Occipital lobe (tissue), 2 donors: ENCODE results near the gene CHCHD6. TPM values are rescaled to one million over a fixed set of nuclear protein-coding genes. Genes with fewer than 3 reads are reported as not detected.

Source experiments
- DNase-seq: peaks from one replicate; lab custom pipeline; 2025; lab: John Stamatoyannopoulos, UW
- total RNA-seq: library from RNA; depleted of rRNA; stranded (reverse); fragments of >200 nt; gene quantifications from one replicate; pipeline ENCODE4 v1.2.3, GENCODE V29; 2014

CHCHD6 gene
- total RNA-seq, 1 donor from 2014 or later = 28.2 TPM

DNA sequence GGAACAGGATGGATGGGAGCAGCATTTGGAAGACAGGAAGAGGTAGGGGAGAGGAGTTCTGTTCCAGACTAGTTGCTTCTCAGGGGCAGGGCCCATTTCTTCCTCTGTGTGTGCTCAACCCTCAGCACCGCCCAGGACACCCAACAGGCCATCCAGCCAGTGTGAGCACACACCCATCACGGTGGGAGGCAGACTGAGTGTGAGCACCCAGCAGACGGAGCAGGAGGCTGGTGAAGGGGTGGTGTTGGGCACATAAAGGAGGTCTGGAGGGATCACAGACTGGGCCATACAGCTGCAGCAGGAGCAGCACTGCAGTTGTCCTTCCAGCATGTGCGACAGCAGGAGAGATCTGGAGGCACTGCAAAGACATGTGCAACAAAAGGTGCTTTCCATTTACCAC, 190.4 kb downstream of the CHCHD6 start:
- DNase-seq = no peak

DNA sequence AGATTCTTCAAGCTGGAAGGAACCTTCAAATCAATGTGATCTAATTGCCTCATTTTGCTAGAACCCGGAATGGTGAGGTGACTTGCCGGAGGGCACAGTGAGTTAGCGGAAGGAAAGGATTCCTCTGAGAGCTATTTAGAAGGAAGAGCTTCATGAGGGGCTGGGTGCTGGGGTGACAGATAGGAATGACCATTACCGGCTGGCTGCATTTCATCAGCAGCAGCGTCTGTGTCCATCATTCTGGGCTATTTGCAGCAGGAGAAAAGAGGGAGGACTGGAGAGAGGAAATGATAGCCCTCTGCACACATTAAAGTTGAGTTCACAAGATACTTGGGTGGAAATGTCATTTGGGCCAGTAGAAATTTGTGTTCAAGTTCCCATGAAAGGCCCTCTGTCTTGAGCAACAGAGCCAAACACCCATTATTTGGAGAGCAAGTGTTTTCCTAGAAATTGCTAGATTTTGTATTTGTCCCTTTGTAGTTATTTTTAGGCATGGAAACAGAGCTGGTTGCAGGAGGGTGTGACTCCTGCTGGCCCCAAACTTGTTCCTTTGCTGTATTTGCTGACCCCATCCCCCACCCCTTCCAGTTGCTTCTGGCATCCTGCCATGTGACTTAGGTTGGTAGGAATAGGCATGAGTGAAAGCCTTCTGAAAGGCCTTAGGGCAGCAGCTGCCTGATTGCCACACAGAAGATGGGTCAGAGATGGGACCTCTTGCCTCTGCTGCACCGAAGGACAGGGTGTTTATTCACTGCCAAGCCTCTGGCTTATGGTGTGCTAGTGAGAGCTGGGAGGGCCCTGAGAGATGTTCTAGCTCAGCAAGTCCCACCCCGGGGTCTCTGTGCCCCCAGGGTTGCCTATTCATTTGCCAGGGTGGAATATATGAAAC, 191.4 kb downstream of the CHCHD6 start:
- no peak for DNase-seq

DNA sequence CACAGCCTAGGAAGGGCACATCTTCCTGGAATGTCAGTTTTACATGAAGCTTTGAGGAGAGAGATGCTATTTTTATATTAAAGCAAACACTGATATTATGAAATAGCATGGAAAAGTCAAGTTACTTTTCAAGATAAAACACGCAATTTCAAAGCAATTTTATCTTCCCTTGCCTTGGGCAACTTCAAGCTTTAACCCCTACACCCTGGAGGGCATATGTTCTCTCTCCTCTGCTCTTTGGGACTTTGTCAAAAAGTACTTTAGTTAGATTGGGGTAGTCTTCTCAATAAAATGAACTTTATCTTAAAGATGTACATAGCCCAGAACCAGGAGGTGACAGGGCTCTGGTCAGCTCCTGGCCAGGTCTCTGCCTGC, 192.0 kb downstream of the CHCHD6 start:
- no peak for DNase-seq

DNA sequence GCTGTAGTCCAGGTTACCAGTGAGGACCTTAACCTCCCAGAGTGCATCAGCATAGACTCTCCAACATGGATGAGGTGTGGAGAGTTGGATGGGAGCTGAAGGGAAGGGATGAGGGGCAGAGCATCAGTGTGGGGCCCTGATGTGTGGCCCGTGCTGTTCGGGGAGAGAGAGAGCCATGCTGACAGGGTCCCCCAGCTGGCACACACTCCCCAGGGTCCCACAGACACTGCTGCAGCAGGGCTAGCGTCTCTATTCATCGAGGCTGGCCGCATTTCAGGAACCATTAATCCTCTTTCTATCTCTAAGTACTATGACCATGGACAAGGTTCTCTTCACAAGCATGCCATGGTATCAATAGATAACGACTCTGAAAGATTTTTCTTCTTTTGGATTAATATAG, 192.9 kb downstream of the CHCHD6 start:
- DNase-seq = no peak

DNA sequence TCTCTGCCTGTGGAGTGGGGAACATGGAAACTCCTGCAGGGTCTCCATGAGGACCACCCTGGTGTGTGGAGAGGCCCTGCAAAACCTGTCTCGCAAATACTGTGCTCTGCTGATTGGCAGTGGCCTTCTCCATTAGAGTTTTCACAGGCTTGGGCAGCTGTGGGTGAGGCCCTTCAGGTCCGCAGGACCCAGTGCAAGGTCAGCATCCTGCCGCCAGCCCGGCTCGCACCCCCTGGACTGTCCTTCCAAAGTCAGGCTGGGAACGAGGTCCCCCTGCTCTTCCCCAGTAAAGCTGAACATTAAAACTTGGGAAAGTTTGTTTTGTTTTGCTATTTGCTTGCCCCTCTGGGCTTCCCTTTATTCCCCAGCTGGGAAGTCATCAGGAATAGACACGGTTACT, 193.9 kb downstream of the CHCHD6 start:
- no peak for DNase-seq

DNA sequence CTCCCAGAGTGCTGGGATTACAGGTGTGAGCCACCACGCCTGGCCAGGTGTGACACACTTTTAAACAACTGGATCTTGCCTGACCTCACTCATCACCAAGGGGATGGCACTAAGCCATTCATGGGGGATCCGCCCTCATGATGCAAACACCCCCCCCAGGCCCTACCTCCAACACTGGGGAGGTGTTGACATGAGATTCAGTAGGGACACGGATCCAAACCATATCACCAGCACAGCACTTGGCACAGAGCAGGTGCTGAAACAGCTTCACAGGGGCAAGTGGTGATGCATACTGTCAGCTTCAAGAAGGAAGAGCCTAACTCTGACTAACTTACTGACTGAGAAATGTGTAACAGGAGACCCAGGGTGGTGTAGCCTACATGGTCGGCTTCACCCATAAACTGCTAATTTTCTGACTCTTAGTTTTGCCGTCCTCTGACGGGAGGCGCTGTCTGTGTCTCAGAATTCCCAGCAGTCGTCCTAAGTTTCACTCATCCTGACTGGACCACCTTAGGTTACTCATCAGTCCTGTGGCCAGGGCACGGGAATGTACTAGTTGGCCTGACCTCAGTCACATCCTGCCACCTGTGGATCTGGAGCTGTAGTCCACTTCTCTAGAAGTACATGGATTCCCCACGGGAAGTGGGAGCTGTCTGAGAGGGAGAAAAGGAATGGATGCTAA, 197.0 kb downstream of the CHCHD6 start:
- DNase-seq = no peak

DNA sequence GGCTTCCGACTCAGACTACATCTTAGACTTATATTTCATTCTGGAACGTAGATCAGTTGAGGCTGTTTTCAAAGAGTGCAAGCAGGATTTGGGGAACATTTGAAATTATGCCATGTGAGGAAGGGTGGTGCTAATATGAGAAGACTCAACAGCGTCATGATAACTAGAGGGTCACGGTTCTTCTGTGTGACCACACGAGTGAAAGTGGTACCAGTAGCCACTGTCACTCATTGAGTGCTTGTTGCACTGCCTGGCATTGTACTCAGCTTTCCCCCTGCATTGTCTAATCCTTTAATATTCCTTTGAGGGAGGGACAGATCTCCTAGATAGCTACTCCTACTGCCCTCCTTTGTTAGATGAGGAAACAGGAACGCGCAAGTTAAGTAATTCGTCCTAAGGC, 197.6 kb downstream of the CHCHD6 start:
- DNase-seq = no peak

DNA sequence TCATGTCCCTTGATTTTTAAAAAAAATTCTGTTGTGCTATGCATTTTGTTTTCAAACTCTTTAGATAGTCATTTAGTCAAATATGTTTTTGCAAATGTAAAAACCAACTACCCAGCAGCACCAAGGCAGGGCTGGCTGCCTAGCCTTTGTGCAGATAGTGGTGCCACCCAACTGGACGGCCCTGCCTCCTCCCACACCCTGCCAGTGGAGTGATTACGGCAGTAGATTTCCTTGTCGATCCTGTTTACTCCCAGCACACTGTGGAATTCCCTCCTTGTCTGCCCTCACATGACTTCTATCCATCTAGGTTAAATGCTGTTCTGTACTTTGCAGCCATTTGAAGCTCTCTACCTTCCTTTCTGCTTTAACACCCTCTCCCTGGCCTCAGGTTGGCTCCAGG, 199.5 kb downstream of the CHCHD6 start:
- DNase-seq = no peak

DNA sequence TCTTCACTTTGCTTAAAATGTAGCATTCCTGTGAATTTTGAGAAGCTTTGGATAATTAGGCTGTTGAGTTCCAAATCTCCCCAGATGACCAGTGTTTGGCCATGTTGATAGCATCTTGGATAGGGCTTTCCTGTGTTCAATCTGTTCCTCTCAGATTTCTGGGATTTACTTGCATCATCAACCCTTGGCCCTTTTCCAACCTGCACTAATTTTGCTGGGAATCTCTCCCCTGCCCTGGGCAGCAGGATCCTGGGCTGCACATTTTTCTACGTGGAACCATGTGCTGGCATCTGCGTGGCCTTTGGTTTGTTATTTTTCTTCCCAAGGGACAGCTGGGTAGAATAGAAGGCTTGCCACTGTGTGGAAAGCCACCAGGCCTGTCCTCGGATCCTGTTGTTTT, 203.5 kb downstream of the CHCHD6 start:
- no peak for DNase-seq

DNA sequence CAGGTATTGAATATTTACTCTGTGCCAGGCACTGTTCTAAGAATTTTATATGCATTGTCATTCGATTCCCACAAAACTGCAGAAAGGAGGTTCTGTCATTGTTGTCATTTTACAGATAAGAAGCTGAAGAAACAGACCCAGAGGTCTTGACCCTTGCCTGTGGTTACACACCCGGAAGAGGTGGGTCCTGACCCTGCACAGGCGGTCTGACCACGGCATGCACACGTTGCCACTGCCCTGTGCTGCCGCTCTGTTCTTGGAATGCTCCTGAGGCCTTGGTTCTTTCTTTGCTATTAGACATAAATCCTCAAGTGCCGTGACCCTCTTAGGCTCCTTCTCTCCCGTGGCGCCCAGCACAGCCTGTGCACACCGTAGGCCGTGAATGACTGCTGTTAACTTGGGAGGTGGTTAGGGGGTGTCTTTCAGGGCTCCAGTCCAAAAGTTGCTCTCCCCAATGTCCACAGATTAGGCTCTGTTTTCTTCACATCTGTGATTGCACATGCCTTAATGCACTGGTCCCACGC, 204.8 kb downstream of the CHCHD6 start:
- no peak for DNase-seq

DNA sequence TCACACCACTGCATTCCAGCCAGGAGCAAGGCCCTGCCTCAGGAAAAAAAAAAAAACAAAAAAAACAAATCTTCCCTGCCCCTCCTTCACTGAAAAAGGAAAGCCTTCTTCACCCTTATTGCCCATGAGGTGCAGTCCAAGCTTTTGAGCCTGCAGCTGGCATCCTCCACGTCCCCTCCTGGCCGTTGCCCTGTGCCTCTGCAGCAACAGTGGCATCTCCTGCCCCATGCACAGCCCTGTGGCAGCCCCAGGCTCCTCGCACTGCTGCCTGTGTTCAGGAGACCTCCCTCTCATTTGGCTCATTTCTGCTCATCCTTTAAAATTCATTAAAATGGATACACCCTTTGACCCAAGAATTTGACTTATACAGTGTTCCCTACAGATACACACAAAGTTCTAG, 206.2 kb downstream of the CHCHD6 start:
- DNase-seq = no peak

DNA sequence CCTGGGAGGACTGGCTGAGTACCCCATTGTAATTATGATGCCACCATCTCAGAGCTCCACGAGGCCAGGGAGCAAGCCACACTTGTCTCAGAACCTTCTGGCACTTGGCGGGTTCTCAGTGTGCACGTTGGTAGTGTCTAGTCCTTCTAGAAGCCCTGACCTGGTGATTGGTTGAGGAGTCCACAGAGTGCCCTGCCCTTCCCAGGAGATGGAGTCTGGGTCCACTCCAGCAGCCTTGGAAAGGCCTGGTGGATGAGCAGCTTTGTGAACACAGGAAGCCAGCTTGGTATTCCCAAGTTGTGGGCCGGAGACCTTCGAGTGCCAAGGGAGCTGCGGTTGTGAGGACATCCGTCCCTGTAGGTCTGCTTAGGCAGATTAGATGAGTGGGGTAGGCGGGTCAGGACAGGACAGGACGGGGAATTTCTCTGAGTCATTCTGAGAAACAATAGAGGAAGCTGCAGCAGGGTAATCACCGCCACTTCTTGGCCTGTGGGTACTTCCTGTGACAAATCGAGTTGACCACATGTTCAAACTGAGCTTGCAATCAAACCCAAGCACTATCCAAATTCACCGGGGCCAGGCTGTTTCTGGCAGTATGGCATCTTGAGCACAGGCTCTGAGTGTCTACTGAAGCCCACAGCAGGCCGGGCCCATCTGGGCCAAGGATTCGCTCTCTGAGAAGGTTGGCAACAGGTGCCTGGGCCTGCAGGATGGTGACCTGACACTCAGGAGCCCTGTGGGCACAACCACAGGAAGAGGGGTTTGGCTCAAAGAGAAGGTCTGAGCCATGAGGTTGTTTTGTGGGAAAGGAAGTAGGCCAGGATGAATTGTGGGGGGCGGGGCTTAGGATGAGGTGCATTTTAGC, 207.4 kb downstream of the CHCHD6 start:
- DNase-seq = no peak

DNA sequence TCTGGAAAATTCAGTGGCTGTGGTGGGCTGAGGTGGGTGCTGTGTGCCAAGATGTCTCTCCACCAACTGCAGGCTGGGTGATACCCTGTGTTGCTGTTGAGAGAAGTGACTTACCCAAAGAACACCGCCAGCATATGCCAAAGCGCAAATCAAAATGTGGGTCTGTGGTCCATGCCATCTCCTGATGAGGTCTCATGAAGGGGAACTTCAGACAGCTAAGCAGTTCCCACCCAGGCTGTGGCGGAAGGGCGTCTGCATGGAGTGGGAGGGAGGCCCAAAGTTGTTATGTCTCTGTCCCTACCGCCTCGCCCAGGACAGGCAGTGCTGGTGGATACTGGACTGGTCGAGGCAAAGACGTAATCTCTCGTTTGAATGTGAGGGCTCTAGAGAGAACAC, 208.0 kb downstream of the CHCHD6 start:
- DNase-seq = no peak

DNA sequence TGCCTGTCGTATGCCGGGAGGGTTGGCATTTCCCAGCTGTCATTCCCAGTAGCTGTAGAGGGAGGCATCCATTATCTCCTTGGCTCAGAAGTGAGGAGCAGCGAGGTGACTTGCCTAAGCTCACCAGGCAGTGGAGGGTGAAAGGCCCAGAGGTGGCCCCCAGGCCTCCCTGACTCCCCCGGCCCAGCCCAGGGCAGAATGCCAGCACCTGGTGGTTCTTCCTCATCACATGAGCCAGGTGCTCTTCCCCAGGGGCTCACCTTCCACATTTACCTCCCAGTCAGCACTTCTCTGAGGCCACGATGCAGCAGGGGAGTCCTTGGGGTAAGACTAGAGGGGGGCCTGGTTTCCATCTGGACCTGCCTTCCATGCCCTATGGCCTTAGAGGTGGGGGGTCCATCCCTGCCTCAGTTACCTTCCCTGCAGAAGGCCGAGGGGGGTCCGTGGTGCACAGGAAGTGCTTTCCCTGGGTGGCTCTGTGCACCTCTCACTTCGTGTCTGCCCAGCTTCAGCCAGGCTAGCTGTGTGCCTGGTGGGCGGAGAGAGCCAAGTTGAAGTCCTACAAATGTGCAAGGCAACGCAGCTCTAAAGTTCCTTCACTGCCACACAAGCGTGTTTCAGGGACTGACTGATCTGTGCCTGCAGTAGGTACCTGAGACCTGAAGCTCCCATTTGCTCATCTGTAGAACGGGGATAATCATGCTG, 208.6 kb downstream of the CHCHD6 start:
- no peak for DNase-seq

DNA sequence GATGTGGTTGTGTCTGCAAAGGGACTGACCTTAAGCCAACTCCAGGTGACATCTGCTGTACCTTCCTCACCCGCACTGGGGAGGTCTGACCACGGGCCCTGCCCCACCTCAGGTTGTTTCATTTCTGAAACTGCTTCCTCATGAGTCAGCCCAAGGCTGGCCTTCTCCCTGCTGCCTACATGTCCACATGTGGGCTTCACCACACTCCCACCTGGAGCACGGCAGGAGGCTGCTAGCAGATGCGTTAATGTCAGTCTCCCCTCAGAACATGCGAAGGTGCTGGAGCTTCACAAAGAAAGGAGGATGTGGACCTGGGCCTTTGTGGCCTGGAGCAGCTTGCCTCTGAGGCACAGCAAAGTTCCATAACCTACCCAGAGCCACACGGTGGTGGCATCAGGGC, 209.5 kb downstream of the CHCHD6 start:
- DNase-seq = no peak

DNA sequence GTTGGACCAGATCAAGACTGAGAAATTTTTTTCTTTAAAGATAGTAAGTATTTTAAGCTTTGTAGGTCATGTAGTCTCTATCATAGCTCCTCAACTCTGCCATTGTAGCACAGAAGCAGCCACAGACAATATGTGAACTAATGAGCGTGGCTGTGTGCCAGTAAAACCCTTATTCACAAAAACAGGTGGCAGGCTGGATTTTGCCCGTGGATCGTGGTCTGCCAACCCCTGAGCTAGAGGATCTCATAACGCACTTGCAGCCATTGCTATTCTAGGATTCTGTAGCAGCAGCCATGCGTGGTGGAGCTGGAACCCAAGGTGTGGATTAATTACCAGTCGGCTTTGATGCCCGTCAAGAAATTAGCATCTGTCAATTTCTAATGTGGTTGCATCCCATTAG, 210.2 kb downstream of the CHCHD6 start:
- DNase-seq = no peak

DNA sequence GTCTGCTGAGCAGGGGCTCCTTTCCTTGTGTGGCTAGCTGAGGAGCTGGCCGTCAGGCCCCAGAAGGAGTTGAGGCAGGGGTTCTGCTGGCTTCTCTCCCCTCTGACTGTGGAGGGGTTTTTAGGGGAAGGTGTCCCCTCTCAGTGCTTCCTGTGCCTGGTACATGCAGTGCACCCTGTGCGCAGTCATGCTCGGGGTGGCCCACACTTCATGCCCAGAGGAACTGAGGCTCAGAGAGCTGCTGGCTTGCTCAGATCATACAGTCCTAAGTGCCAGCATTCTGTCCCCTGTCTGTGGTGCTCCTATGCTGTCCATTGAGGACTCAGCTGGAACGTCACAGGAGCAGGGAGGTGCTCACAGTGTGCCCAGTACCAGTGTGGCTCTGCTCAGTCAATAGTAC, 211.0 kb downstream of the CHCHD6 start:
- no peak for DNase-seq

DNA sequence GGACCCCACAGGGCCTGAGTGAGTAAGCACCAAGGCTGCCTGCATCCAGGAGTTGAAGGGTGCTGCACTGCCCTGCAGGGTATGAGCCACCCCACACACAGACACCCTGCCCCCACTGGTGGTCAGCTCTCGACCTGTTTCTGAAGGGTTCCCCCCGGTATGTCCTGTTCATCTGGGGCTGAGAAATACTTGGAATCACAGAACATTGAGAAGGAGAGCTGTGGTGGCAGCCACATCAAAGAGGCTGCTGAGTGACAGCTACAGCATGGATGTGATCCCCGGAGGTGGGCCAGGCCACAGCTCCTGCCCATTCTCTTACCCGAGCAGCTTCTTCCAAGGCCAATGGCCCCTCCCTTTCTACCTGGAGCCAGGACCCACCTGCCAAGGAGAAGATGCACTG, 212.5 kb downstream of the CHCHD6 start:
- no peak for DNase-seq

DNA sequence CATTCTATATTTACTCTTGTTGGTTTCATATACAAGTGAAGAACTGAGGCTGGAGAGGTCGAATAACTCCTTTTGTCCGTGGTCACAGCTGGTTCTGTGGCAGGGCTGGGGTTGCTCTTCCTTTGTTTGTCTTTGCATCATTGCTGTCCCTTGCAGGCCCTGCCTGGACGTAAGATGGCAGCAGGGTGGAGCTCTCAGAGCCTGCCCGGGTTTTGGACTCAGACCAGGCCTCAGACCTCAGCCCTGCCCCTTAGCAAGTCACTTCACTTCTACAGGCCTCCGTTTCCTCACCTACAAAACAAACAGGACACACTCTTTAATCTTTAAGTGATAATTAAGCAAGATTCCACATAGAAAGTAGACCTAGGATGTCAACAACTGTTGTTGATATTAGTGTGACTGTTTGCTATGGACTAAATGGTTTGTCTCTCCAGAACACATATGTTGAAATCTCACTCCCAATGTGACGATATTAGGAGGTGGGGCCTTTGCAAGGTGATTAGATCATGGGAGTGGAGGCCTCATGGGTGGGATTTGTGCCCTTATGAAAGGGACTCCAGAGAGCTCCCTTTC, 213.3 kb downstream of the CHCHD6 start:
- no peak for DNase-seq

DNA sequence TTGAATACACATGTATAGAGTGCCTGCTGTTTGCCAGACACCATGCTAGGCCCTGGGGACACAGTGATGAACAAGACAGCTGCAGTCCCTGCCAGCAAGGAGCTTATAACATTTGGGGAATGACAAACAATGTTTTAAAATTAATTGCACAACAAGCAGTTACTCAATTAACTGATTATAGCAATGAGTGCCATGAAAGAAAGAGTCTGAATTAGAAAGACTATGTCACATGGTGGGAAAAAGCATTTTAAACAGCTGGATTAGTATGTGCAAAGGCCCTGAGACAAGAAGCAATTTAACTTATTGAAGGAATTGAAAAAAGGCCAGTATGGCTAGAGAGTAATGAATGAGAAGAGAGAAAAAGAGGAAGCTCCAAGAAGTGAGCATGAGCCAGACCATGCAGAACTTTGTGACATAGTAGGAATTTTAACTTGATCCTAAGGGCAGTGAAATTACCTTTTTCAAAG, 214.3 kb downstream of the CHCHD6 start:
- DNase-seq = no peak
